ENCODE results near the gene ZNF783.
"Not testable (repeated sequence)": the region's sequence is repeated elsewhere in the genome, so short reads cannot be mapped to it uniquely, and the experiment has no call there.

The ZNF783 gene

GRCh38 chr7:149261829-149262617 lies at the start of gene ZNF783:
Gene ZNF783, plus strand, starts transcription at chr7:149262196. Its CDS starts 138 bp downstream, at chr7:149262334.
- in situ Hi-C loops (cut with MboI; ENCODE audit: low sequenced_read_pairs), result no loop called here
- Histone ChIP-seq H3K9me3 (no peaks in the 10 kb centered on the region), H3K27me3 (ENCODE audit: low read depth) (no peaks in the 10 kb centered on the region), H3K4me1 (peaks cover 11% of the 10 kb centered on the region), H3K4me3 (peak within 1 kb of the TSS; percentile 30), H3K36me3 (replicated peaks) (no peaks in the 10 kb centered on the region; the same call in 1 of the 2 replicates)
- DNase-seq (ENCODE audit: low spot score in 2 of 2), result peak; percentile 81 to 88

- no peak overlapping the region for H3K4me3 ChIP-seq
- in situ Hi-C loops (cut with MboI; ENCODE audit: low sequenced_read_pairs), result no loop called here
- H3K4me1 ChIP-seq, result peaks cover 9% of the 10 kb centered on the region
- H3K9me3 ChIP-seq, result no peaks in the 10 kb centered on the region
- no peak for DNase-seq (ENCODE audit: low spot score in 2 of 2)
- no peaks in the 10 kb centered on the region for H3K27me3 ChIP-seq (ENCODE audit: low read depth)
- peaks cover 79% of the 10 kb centered on the region for H3K36me3 ChIP-seq (replicated peaks)
Observed at GRCh38 chr7:149214020-149214720, 47.8 kb upstream of the ZNF783 start.

- H3K27me3 ChIP-seq (ENCODE audit: low read depth), result no peaks in the 10 kb centered on the region
- no peak for DNase-seq (ENCODE audit: low spot score in 2 of 2)
- H3K4me3 ChIP-seq, result no peak overlapping the region
- H3K4me1 ChIP-seq, result peaks cover 16% of the 10 kb centered on the region
- peaks cover 70% of the 10 kb centered on the region for H3K36me3 ChIP-seq (replicated peaks)
- no peaks in the 10 kb centered on the region; the same call in 1 of the 2 replicates for H3K9me3 ChIP-seq
- in situ Hi-C loops (cut with MboI; ENCODE audit: low sequenced_read_pairs), result no loop called here
Observed at GRCh38 chr7:149216402-149216801, 45.6 kb upstream of the ZNF783 start.

GRCh38 chr7:149217570-149217969 lies 44.4 kb upstream of the ZNF783 start:
- DNase-seq (ENCODE audit: low spot score in 2 of 2), result no peak
- peaks cover 59% of the 10 kb centered on the region for H3K36me3 ChIP-seq (replicated peaks)

GRCh38 chr7:149218469-149219420 lies 43.3 kb upstream of the ZNF783 start:
- peaks cover 16% of the 10 kb centered on the region for H3K4me1 ChIP-seq
- peak; percentile 87 to 96 for DNase-seq (ENCODE audit: low spot score in 2 of 2)
- in situ Hi-C loops (cut with MboI; ENCODE audit: low sequenced_read_pairs), result no loop called here
- peaks cover 47% of the 10 kb centered on the region for H3K36me3 ChIP-seq (replicated peaks)
- no peaks in the 10 kb centered on the region for H3K27me3 ChIP-seq (ENCODE audit: low read depth)
- H3K4me3 ChIP-seq, result no peak overlapping the region
- H3K9me3 ChIP-seq, result no peaks in the 10 kb centered on the region; the same call in 1 of the 2 replicates

More at GRCh38 chr7:149217570-149217969, 44.4 kb upstream of the ZNF783 start:
- Histone ChIP-seq H3K27me3 (ENCODE audit: low read depth) (no peaks in the 10 kb centered on the region), H3K9me3 (no peaks in the 10 kb centered on the region; the same call in 1 of the 2 replicates), H3K4me3 (no peak overlapping the region), H3K4me1 (peaks cover 16% of the 10 kb centered on the region)
- in situ Hi-C loops (cut with MboI; ENCODE audit: low sequenced_read_pairs), result no loop called here

GRCh38 chr7:149220534-149220933 lies 41.5 kb upstream of the ZNF783 start:
- Histone ChIP-seq H3K36me3 (replicated peaks) (peaks cover 41% of the 10 kb centered on the region), H3K4me1 (peaks cover 16% of the 10 kb centered on the region), H3K9me3 (no peaks in the 10 kb centered on the region; the same call in 1 of the 2 replicates), H3K4me3 (no peak overlapping the region), H3K27me3 (ENCODE audit: low read depth) (no peaks in the 10 kb centered on the region)
- in situ Hi-C loops (cut with MboI; ENCODE audit: low sequenced_read_pairs), result no loop called here
- no peak for DNase-seq (ENCODE audit: low spot score in 2 of 2)

GRCh38 chr7:149223176-149223575 lies 38.8 kb upstream of the ZNF783 start:
- in situ Hi-C loops (cut with MboI; ENCODE audit: low sequenced_read_pairs), result no loop called here
- H3K36me3 ChIP-seq (replicated peaks), result peaks cover 25% of the 10 kb centered on the region
- H3K9me3 ChIP-seq, result no peaks in the 10 kb centered on the region; the same call in 1 of the 2 replicates
- no peak for DNase-seq (ENCODE audit: low spot score in 2 of 2)
- H3K27me3 ChIP-seq (ENCODE audit: low read depth), result no peaks in the 10 kb centered on the region
- peaks cover 15% of the 10 kb centered on the region for H3K4me1 ChIP-seq
- no peak overlapping the region for H3K4me3 ChIP-seq

- no peaks in the 10 kb centered on the region; the same call in 1 of the 2 replicates for H3K9me3 ChIP-seq
- no peak for DNase-seq (ENCODE audit: low spot score in 2 of 2)
- peaks cover 25% of the 10 kb centered on the region for H3K36me3 ChIP-seq (replicated peaks)
- H3K4me3 ChIP-seq, result no peak overlapping the region
- in situ Hi-C loops (cut with MboI; ENCODE audit: low sequenced_read_pairs), result no loop called here
- no peaks in the 10 kb centered on the region for H3K27me3 ChIP-seq (ENCODE audit: low read depth)
- peaks cover 10% of the 10 kb centered on the region for H3K4me1 ChIP-seq
Observed at GRCh38 chr7:149223761-149224160, 38.2 kb upstream of the ZNF783 start.

- H3K4me1 ChIP-seq, result peaks cover 5% of the 10 kb centered on the region
- in situ Hi-C loops (cut with MboI; ENCODE audit: low sequenced_read_pairs), result no loop called here
Observed at GRCh38 chr7:149224352-149224751, 37.6 kb upstream of the ZNF783 start.

GRCh38 chr7:149225106-149225505 lies 36.9 kb upstream of the ZNF783 start:
- peaks cover 19% of the 10 kb centered on the region for H3K36me3 ChIP-seq (replicated peaks)
- no peak for DNase-seq (ENCODE audit: low spot score in 2 of 2)
- in situ Hi-C loops (cut with MboI; ENCODE audit: low sequenced_read_pairs), result no loop called here
- no peaks in the 10 kb centered on the region for H3K4me1 ChIP-seq
- H3K27me3 ChIP-seq (ENCODE audit: low read depth), result no peaks in the 10 kb centered on the region
- H3K9me3 ChIP-seq, result no peaks in the 10 kb centered on the region
- no peak overlapping the region for H3K4me3 ChIP-seq

More at GRCh38 chr7:149224352-149224751, 37.6 kb upstream of the ZNF783 start:
- Histone ChIP-seq H3K36me3 (replicated peaks) (peaks cover 25% of the 10 kb centered on the region), H3K4me3 (no peak overlapping the region), H3K27me3 (ENCODE audit: low read depth) (no peaks in the 10 kb centered on the region), H3K9me3 (no peaks in the 10 kb centered on the region; the same call in 1 of the 2 replicates)
- no peak for DNase-seq (ENCODE audit: low spot score in 2 of 2)

- Histone ChIP-seq H3K27me3 (ENCODE audit: low read depth) (no peaks in the 10 kb centered on the region), H3K4me3 (no peak overlapping the region), H3K36me3 (replicated peaks) (peaks cover 16% of the 10 kb centered on the region), H3K9me3 (no peaks in the 10 kb centered on the region), H3K4me1 (no peaks in the 10 kb centered on the region)
- DNase-seq (ENCODE audit: low spot score in 2 of 2), result no peak
- in situ Hi-C loops (cut with MboI; ENCODE audit: low sequenced_read_pairs), result no loop called here
Observed at GRCh38 chr7:149225656-149226055, 36.3 kb upstream of the ZNF783 start.

- in situ Hi-C loops (cut with MboI; ENCODE audit: low sequenced_read_pairs); DNase-seq (ENCODE audit: low spot score in 2 of 2): not testable (repeated sequence)
Observed at GRCh38 chr7:149226366-149226765, 35.6 kb upstream of the ZNF783 start.

GRCh38 chr7:149226840-149227494 lies 35.0 kb upstream of the ZNF783 start:
- no peaks in the 10 kb centered on the region for H3K4me1 ChIP-seq
- no peak for DNase-seq (ENCODE audit: low spot score in 2 of 2)
- H3K36me3 ChIP-seq (replicated peaks), result peaks cover 12% of the 10 kb centered on the region
- H3K9me3 ChIP-seq, result no peaks in the 10 kb centered on the region
- in situ Hi-C loops (cut with MboI; ENCODE audit: low sequenced_read_pairs), result no loop called here
- H3K4me3 ChIP-seq, result no peak overlapping the region
- H3K27me3 ChIP-seq (ENCODE audit: low read depth), result no peaks in the 10 kb centered on the region

More at GRCh38 chr7:149226366-149226765, 35.6 kb upstream of the ZNF783 start:
- not testable (repeated sequence) for H3K4me1 ChIP-seq; H3K4me3 ChIP-seq; H3K27me3 ChIP-seq (ENCODE audit: low read depth); H3K9me3 ChIP-seq
- H3K36me3 ChIP-seq (replicated peaks), result peaks cover 12% of the 10 kb centered on the region

Data from HAP-1 (cell line).